ENCODE data around the gene ACOT11. TPM values are rescaled to one million over a fixed set of nuclear protein-coding genes. Genes with fewer than 3 reads are reported as not detected.

Gene ACOT11
- total RNA-seq, 1 donor from 2014 or later = 1.6 TPM

GRCh38 chr1:54564312-54565112 is 16.5 kb downstream of the ACOT11 start:
- Mint-ChIP-seq H3K4me3 (no peak overlapping the region), H3K27ac (no peak overlapping the region), H3K36me3 (ENCODE audit: low read depth) (no peaks in the 10 kb centered on the region), H3K9me3 (no peaks in the 10 kb centered on the region), H3K27me3 (peaks cover 2% of the 10 kb centered on the region), H3K4me1 (no peaks in the 10 kb centered on the region)
- no peak for DNase-seq
- intact Hi-C loops (cut with micrococcal nuclease) = no loop called here

- Mint-ChIP-seq H3K27ac (no peak overlapping the region), H3K4me3 (no peak overlapping the region), H3K4me1 (no peaks in the 10 kb centered on the region), H3K27me3 (peaks cover 2% of the 10 kb centered on the region), H3K9me3 (no peaks in the 10 kb centered on the region), H3K36me3 (ENCODE audit: low read depth) (no peaks in the 10 kb centered on the region)
- intact Hi-C loops (cut with micrococcal nuclease) = no loop called here
- DNase-seq = no peak
These were observed 17.1 kb downstream of the ACOT11 start for GRCh38 chr1:54565113-54565501.

GRCh38 chr1:54566438-54567141 is 18.6 kb downstream of the ACOT11 start:
- no peaks in the 10 kb centered on the region for H3K9me3 Mint-ChIP-seq
- no peak overlapping the region for H3K27ac Mint-ChIP-seq
- no peaks in the 10 kb centered on the region for H3K4me1 Mint-ChIP-seq
- peaks cover 2% of the 10 kb centered on the region for H3K27me3 Mint-ChIP-seq
- intact Hi-C loops (cut with micrococcal nuclease) = no loop called here
- H3K4me3 Mint-ChIP-seq = no peak overlapping the region
- DNase-seq = no peak
- H3K36me3 Mint-ChIP-seq (ENCODE audit: low read depth) = no peaks in the 10 kb centered on the region

GRCh38 chr1:54567961-54568360 is 19.9 kb downstream of the ACOT11 start:
- no peaks in the 10 kb centered on the region for H3K36me3 Mint-ChIP-seq (ENCODE audit: low read depth)
- intact Hi-C loops (cut with micrococcal nuclease) = no loop called here
- H3K27ac Mint-ChIP-seq = no peak overlapping the region
- H3K9me3 Mint-ChIP-seq = no peaks in the 10 kb centered on the region
- no peak overlapping the region for H3K4me3 Mint-ChIP-seq
- H3K4me1 Mint-ChIP-seq = no peaks in the 10 kb centered on the region
- H3K27me3 Mint-ChIP-seq = peaks cover 2% of the 10 kb centered on the region
- no peak for DNase-seq

- no peak overlapping the region for H3K27ac Mint-ChIP-seq
- H3K9me3 Mint-ChIP-seq = no peaks in the 10 kb centered on the region
- H3K27me3 Mint-ChIP-seq = peaks cover 2% of the 10 kb centered on the region
- no peaks in the 10 kb centered on the region for H3K4me1 Mint-ChIP-seq
- H3K36me3 Mint-ChIP-seq (ENCODE audit: low read depth) = no peaks in the 10 kb centered on the region
- DNase-seq = no peak
- intact Hi-C loops (cut with micrococcal nuclease) = no loop called here
- H3K4me3 Mint-ChIP-seq = no peak overlapping the region
These were observed 21.3 kb downstream of the ACOT11 start for GRCh38 chr1:54569339-54569738.

GRCh38 chr1:54570161-54570560 is 22.1 kb downstream of the ACOT11 start:
- no peak for DNase-seq
- Mint-ChIP-seq H3K36me3 (ENCODE audit: low read depth) (no peaks in the 10 kb centered on the region), H3K27ac (no peak overlapping the region), H3K4me3 (no peak overlapping the region), H3K27me3 (peaks cover 2% of the 10 kb centered on the region), H3K9me3 (no peaks in the 10 kb centered on the region), H3K4me1 (no peaks in the 10 kb centered on the region)
- intact Hi-C loops (cut with micrococcal nuclease) = no loop called here

- Mint-ChIP-seq H3K9me3 (no peaks in the 10 kb centered on the region), H3K4me3 (no peak overlapping the region), H3K27me3 (peaks cover 2% of the 10 kb centered on the region), H3K4me1 (no peaks in the 10 kb centered on the region), H3K27ac (no peak overlapping the region), H3K36me3 (ENCODE audit: low read depth) (no peaks in the 10 kb centered on the region)
- intact Hi-C loops (cut with micrococcal nuclease) = no loop called here
- no peak for DNase-seq
These were observed 23.3 kb downstream of the ACOT11 start for GRCh38 chr1:54571326-54571725.

- H3K27me3 Mint-ChIP-seq = no peaks in the 10 kb centered on the region
- intact Hi-C loops (cut with micrococcal nuclease) = no loop called here
- no peak overlapping the region for H3K4me3 Mint-ChIP-seq
- no peaks in the 10 kb centered on the region for H3K9me3 Mint-ChIP-seq
- no peak for DNase-seq
- H3K36me3 Mint-ChIP-seq (ENCODE audit: low read depth) = no peaks in the 10 kb centered on the region
- H3K27ac Mint-ChIP-seq = no peak overlapping the region
- H3K4me1 Mint-ChIP-seq = no peaks in the 10 kb centered on the region
These were observed 23.9 kb downstream of the ACOT11 start for GRCh38 chr1:54571803-54572541.

- no peak overlapping the region for H3K4me3 Mint-ChIP-seq
- no peaks in the 10 kb centered on the region for H3K36me3 Mint-ChIP-seq (ENCODE audit: low read depth)
- no peaks in the 10 kb centered on the region for H3K27me3 Mint-ChIP-seq
- DNase-seq = no peak
- H3K27ac Mint-ChIP-seq = no peak overlapping the region
- H3K4me1 Mint-ChIP-seq = no peaks in the 10 kb centered on the region
- no peaks in the 10 kb centered on the region for H3K9me3 Mint-ChIP-seq
- intact Hi-C loops (cut with micrococcal nuclease) = no loop called here
These were observed 24.5 kb downstream of the ACOT11 start for GRCh38 chr1:54572542-54572850.

GRCh38 chr1:54574158-54574778 is 26.2 kb downstream of the ACOT11 start:
- Mint-ChIP-seq H3K27ac (no peak overlapping the region), H3K4me1 (no peaks in the 10 kb centered on the region), H3K4me3 (no peak overlapping the region), H3K36me3 (ENCODE audit: low read depth) (no peaks in the 10 kb centered on the region), H3K9me3 (no peaks in the 10 kb centered on the region), H3K27me3 (no peaks in the 10 kb centered on the region)
- DNase-seq = no peak
- intact Hi-C loops (cut with micrococcal nuclease) = no loop called here

- Mint-ChIP-seq H3K4me1 (no peaks in the 10 kb centered on the region), H3K36me3 (ENCODE audit: low read depth) (no peaks in the 10 kb centered on the region), H3K4me3 (no peak overlapping the region), H3K27me3 (no peaks in the 10 kb centered on the region), H3K27ac (no peak overlapping the region), H3K9me3 (no peaks in the 10 kb centered on the region)
- intact Hi-C loops (cut with micrococcal nuclease) = no loop called here
- DNase-seq = no peak
These were observed 27.1 kb downstream of the ACOT11 start for GRCh38 chr1:54575161-54575560.

GRCh38 chr1:54575605-54576290 is 27.7 kb downstream of the ACOT11 start:
- no peaks in the 10 kb centered on the region for H3K27me3 Mint-ChIP-seq
- no peaks in the 10 kb centered on the region for H3K4me1 Mint-ChIP-seq
- intact Hi-C loops (cut with micrococcal nuclease) = no loop called here
- H3K4me3 Mint-ChIP-seq = no peak overlapping the region
- H3K27ac Mint-ChIP-seq = no peak overlapping the region
- no peaks in the 10 kb centered on the region for H3K36me3 Mint-ChIP-seq (ENCODE audit: low read depth)
- DNase-seq = no peak
- H3K9me3 Mint-ChIP-seq = no peaks in the 10 kb centered on the region

- Mint-ChIP-seq H3K27me3 (no peaks in the 10 kb centered on the region), H3K9me3 (no peaks in the 10 kb centered on the region), H3K4me1 (no peaks in the 10 kb centered on the region), H3K4me3 (no peak overlapping the region), H3K27ac (no peak overlapping the region), H3K36me3 (ENCODE audit: low read depth) (no peaks in the 10 kb centered on the region)
- DNase-seq = no peak
- intact Hi-C loops (cut with micrococcal nuclease) = no loop called here
These were observed 29.6 kb downstream of the ACOT11 start for GRCh38 chr1:54577612-54578011.

Measured in activated CD4-positive, alpha-beta T cell treated with anti-CD3 and anti-CD28 coated beads, Interleukin-2, amount 10 ng/mL, durations not matched to agents 24 days and 14 days (primary cell).